GM23248 (cell line): ENCODE data around the gene TEAD1. TPM values are rescaled to one million over a fixed set of nuclear protein-coding genes. Genes with fewer than 3 reads are reported as not detected.

Experiments used
- DNase-seq: peaks from one replicate; pipeline ENCODE4 v3.0.0-alpha.2; 2015
- H2AFZ ChIP-seq: fragments of 200-600 bp; sonication (generic); 2 replicates; pipeline ENCODE4 v1.6.1; 2016; ENCODE audit warnings: antibody characterized with exemption
- H3F3A ChIP-seq: fragments of 200-600 bp; sonication (generic); 2 replicates; pipeline ENCODE4 v1.6.1; 2016; ENCODE audit warnings: mild to moderate bottlenecking, antibody characterized with exemption, mixed run types; ENCODE audit not compliant: insufficient read depth
- H3K27ac ChIP-seq: fragments of 200-600 bp; sonication (generic); 2 replicates; pipeline ENCODE4 v1.5.1; 2016; ENCODE audit warnings: mild to moderate bottlenecking
- H3K27me3 ChIP-seq: fragments of 200-600 bp; sonication (generic); replicated peaks from 2 replicates; pipeline ENCODE4 v1.6.1; 2016; ENCODE audit warnings: mild to moderate bottlenecking; ENCODE audit not compliant: insufficient read depth
- H3K36me3 ChIP-seq: fragments of 200-600 bp; sonication (generic); 2 replicates; pipeline ENCODE4 v1.6.1; 2016; ENCODE audit warnings: low read depth, mild to moderate bottlenecking
- H3K4me1 ChIP-seq: fragments of 200-600 bp; sonication (generic); 2 replicates; pipeline ENCODE4 v1.6.1; 2016; ENCODE audit warnings: mild to moderate bottlenecking; ENCODE audit not compliant: insufficient read depth
- H3K4me2 ChIP-seq: fragments of 200-600 bp; sonication (generic); one replicate; pipeline ENCODE4 v1.6.1; 2016; ENCODE audit warnings: mild to moderate bottlenecking; ENCODE audit not compliant: unreplicated experiment
- H3K4me3 ChIP-seq: fragments of 200-600 bp; sonication (generic); 2 replicates; pipeline ENCODE4 v1.5.1; 2016; ENCODE audit warnings: mild to moderate bottlenecking
- H3K79me2 ChIP-seq: fragments of 200-600 bp; sonication (generic); 2 replicates; pipeline ENCODE4 v1.6.1; 2016; ENCODE audit warnings: mild to moderate bottlenecking; ENCODE audit not compliant: insufficient read depth
- H3K9ac ChIP-seq: fragments of 200-600 bp; sonication (generic); 2 replicates; pipeline ENCODE4 v1.6.1; 2016; ENCODE audit warnings: mild to moderate bottlenecking
- H3K9me2 ChIP-seq: fragments of 200-600 bp; sonication (generic); 2 replicates; pipeline ENCODE4 v1.6.1; 2016; ENCODE audit warnings: mixed run types, mild to moderate bottlenecking, moderate library complexity; ENCODE audit not compliant: insufficient read depth
- H3K9me3 ChIP-seq: fragments of 200-600 bp; sonication (generic); one replicate; pipeline ENCODE4 v1.6.1; 2017; ENCODE audit warnings: low read depth
- H4K20me1 ChIP-seq: fragments of 200-600 bp; sonication (generic); 2 replicates; pipeline ENCODE4 v1.6.0; 2016; ENCODE audit not compliant: insufficient read depth
- EZH2 ChIP-seq: fragments of 200-600 bp; sonication (generic); IDR thresholded peaks from 2 replicates; pipeline ENCODE4 v1.6.1; 2018; ENCODE audit warnings: antibody characterized with exemption, mild to moderate bottlenecking; ENCODE audit not compliant: insufficient read depth, poor library complexity, severe bottlenecking
- EZH2phosphoT487 ChIP-seq: fragments of 200-600 bp; sonication (generic); IDR thresholded peaks from 2 replicates; pipeline ENCODE4 v1.6.1; 2018; ENCODE audit warnings: antibody characterized with exemption, moderate library complexity, mild to moderate bottlenecking, low read depth; ENCODE audit not compliant: insufficient read depth
- WGBS, 2 experiments: methylation state at CpG; one replicate each; pipeline ENCODE4 v1.1.6; 2015 to 2017; ENCODE audit warnings: low lambda C conversion rate in 2 of 2, low coverage in 1 of 2; ENCODE audit errors: missing lambda C conversion rate in 2 of 2; 5-methylcytosine and 5-hydroxymethylcytosine counted together
- in situ Hi-C: fragments of 300-500 bp; cut with MboI; formaldehyde crosslinking; loops from 2 replicates; pipeline ENCODE4 v1.15.0; 2020
- polyA plus RNA-seq: library from polyadenylated mRNA; unstranded; fragments of >200 nt; fragmentation: Nextera tagmentation; extraction: Ambion mirVana; gene quantifications from 2 replicates; pipeline ENCODE4 v1.2.1, GENCODE V29; 2016
- total RNA-seq: library from RNA; depleted of rRNA; stranded (reverse); fragments of >200 nt; shearing (Covaris generic); gene quantifications from 2 replicates; pipeline ENCODE4 v1.2.3, GENCODE V29; 2014

TEAD1 gene
- total and polyA plus RNA-seq, 2 experiments from 2014 or later = 52.3 to 144 TPM

DNA sequence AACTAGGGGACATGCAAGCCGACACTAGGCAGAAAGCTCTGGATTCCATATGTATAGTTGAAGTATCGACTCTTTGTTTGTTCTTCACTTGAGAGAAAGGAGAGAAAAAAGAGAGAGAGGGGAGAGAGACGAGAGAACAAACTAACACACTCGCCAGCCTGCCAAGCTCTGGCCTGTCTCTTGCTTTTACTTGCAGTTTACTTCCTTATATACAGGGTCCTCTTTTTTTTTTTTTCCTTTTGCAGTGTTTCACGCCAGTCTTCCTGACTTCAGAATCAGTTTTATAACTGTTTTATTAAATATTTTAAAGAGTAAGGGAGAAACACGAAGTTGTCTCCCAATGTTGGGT is 19.9 kb downstream of the TEAD1 start:
- in situ Hi-C loops = no loop called here
- DNase-seq = peak; percentile 62
- peak overlapping the region; percentile 88 for H3K4me2 ChIP-seq
- H3K9me3 ChIP-seq = no peaks in the 10 kb centered on the region
- TF ChIP-seq EZH2phosphoT487 = no peak
- no peak for TF ChIP-seq EZH2
- peak overlapping the region; percentile 94 for H3K27ac ChIP-seq
- no peaks in the 10 kb centered on the region for H3K9me2 ChIP-seq
- H3K27me3 ChIP-seq = no peaks in the 10 kb centered on the region
- H2AFZ ChIP-seq = peak overlapping the region; percentile 16; the same call in 1 of the 2 replicates
- WGBS, 2 experiments = 4% methylated on average over 6 of the region's 6 CpGs
- H3K4me3 ChIP-seq = peak overlapping the region; percentile 61
- H3K9ac ChIP-seq = peak overlapping the region; percentile 79
- H3F3A ChIP-seq = peaks cover 76% of the 10 kb centered on the region
- H3K79me2 ChIP-seq = peaks cover 95% of the 10 kb centered on the region
- H3K36me3 ChIP-seq = no peaks in the 10 kb centered on the region
- H4K20me1 ChIP-seq = peaks cover 10% of the 10 kb centered on the region; the same call in 1 of the 2 replicates
- H3K4me1 ChIP-seq = peaks cover 65% of the 10 kb centered on the region

DNA sequence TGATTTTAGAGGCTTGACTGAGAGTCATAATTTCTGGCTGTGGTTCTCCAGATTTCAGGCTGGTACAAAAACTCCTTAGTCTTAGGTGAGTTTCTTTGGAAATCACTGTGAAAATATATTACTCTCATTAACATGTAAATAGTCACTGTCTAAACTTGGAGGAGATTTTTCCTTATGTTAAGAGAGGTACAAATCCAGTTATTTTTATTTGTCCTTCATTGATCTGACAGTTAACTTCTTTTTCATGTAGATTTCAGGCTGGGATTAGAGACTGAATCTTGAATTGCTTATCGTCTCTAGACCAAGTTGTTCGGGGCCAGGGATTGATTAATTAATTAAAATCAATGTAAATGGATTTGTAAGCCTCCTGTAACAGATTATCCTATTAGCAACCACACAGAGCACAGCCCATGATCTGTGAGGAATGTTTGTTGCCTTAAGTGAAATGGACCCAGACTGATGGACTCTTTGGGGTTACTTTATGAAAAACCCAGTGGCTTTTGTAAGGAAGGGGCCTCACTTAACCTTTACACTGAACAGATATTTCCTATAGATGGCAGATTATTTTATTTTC is 21.1 kb downstream of the TEAD1 start:
- DNase-seq = no peak
- peak overlapping the region; percentile 79 for H3K9ac ChIP-seq
- H3F3A ChIP-seq = peaks cover 69% of the 10 kb centered on the region
- peak overlapping the region; percentile 94 for H3K27ac ChIP-seq
- peak overlapping the region; percentile 61; the same call in 1 of the 2 replicates for H3K4me3 ChIP-seq
- H3K27me3 ChIP-seq = no peaks in the 10 kb centered on the region
- H3K9me3 ChIP-seq = no peaks in the 10 kb centered on the region
- peaks cover 65% of the 10 kb centered on the region for H3K4me1 ChIP-seq
- H3K79me2 ChIP-seq = peaks cover 95% of the 10 kb centered on the region
- TF ChIP-seq EZH2 = no peak
- no peak for TF ChIP-seq EZH2phosphoT487
- no peak overlapping the region for H2AFZ ChIP-seq
- 79 to 83% methylated on average over 2 of the region's 2 CpGs for WGBS, 2 experiments
- in situ Hi-C loops = no loop called here
- no peaks in the 10 kb centered on the region for H3K9me2 ChIP-seq
- H3K4me2 ChIP-seq = peak overlapping the region; percentile 88
- H3K36me3 ChIP-seq = no peaks in the 10 kb centered on the region
- peaks cover 18% of the 10 kb centered on the region; the same call in 1 of the 2 replicates for H4K20me1 ChIP-seq

DNA sequence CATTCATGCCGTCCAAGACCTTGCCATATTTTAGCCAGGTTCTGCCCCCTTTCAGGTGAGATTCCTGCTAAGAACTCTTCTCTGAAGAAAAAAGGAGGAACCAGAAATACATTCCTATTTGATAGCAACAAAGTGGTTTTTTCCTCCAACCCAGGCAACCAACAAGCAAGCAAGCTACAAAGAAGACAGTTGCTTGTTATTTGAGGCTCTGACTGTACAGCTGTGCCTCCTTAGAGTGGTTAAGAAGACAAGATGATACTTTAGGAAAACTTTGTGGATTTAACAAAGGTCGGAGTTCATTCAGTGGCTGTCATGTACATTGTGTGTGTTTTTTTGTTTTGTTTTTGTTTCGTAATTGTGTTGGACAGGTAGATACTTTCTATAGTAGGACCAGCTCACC is 21.7 kb downstream of the TEAD1 start:
- no peaks in the 10 kb centered on the region for H3K9me3 ChIP-seq
- H3K4me1 ChIP-seq = peaks cover 64% of the 10 kb centered on the region
- H3K4me2 ChIP-seq = peak overlapping the region; percentile 88
- DNase-seq = peak; percentile 41
- WGBS, 2 experiments = 81 to 82% methylated on average over 3 of the region's 3 CpGs
- in situ Hi-C loops = no loop called here
- H3K27ac ChIP-seq = peak overlapping the region; percentile 94
- no peak overlapping the region for H3K4me3 ChIP-seq
- no peak overlapping the region for H2AFZ ChIP-seq
- H3F3A ChIP-seq = peaks cover 66% of the 10 kb centered on the region
- H3K9ac ChIP-seq = peak overlapping the region; percentile 79
- no peaks in the 10 kb centered on the region for H3K27me3 ChIP-seq
- H4K20me1 ChIP-seq = peaks cover 24% of the 10 kb centered on the region; the same call in 1 of the 2 replicates
- H3K9me2 ChIP-seq = no peaks in the 10 kb centered on the region
- H3K36me3 ChIP-seq = no peaks in the 10 kb centered on the region
- peaks cover 95% of the 10 kb centered on the region for H3K79me2 ChIP-seq
- TF ChIP-seq EZH2phosphoT487 (no peak), EZH2 (no peak)

DNA sequence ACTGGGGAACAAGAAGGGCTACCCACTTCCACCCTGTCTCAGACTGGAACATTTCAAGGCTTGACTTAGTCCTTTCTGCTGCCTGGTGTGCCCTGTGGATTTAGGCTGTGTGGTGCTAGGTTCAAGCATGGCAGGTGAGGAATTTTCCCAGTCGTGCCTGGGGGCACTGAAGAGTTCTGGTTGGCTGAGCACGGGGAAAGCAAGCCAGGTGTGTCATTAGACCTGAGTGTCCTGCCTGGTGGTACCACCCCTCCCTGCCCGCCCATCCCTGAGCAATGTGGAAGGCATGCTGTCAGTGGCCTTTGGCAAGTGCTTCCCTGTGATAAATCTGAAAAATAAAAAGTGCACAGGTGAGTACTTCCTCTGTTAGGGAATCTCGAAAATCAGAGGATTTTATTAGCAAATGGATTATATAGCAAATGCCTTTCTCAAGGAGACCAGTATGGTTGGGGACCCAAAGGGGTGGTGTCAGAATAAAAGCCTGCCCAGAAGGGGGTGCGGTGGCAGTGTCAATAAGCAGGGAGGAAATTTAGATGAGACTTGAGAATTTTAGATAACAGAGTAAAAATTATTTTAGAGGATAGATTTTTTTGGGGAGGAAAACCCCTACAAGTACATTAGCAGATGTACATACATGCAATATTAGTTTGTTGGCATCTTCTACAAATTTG is 22.8 kb downstream of the TEAD1 start:
- TF ChIP-seq EZH2 (no peak), EZH2phosphoT487 (no peak)
- Histone ChIP-seq H3K79me2 (peaks cover 95% of the 10 kb centered on the region), H2AFZ (no peak overlapping the region), H3K9ac (no peak overlapping the region), H3K36me3 (no peaks in the 10 kb centered on the region), H3F3A (peaks cover 56% of the 10 kb centered on the region), H3K4me2 (no peak overlapping the region), H4K20me1 (peaks cover 26% of the 10 kb centered on the region; the same call in 1 of the 2 replicates), H3K4me3 (no peak overlapping the region), H3K9me2 (no peaks in the 10 kb centered on the region), H3K27ac (no peak overlapping the region), H3K27me3 (no peaks in the 10 kb centered on the region), H3K4me1 (peaks cover 52% of the 10 kb centered on the region), H3K9me3 (no peaks in the 10 kb centered on the region)
- in situ Hi-C loops = no loop called here
- DNase-seq = no peak
- WGBS, 2 experiments = 96 to 99% methylated on average over 5 of the region's 5 CpGs
